ENCODE measurements around the gene JAZF1.

The JAZF1 gene

DNA sequence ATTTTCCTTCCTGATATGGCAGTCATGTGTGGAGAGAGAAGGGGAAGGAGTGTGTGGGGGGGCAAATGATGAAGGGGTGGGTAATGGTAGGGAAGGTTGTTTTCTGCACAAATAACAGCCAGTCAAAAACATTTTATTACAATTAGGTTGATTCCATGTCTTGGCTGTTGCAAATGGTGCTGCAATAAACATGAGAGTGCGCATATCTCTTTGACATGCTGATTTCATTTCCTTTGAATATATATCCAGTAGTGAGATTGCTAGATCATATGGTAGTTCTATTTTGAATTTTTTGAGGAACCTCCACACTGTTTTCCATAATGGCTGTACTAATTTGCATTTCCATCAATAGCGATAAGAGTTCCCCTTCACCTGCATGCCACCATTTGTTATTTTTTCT, 10.6 kb upstream of the JAZF1 start:
- TF ChIP-seq POLR2AphosphoS5 (IDR thresholded peaks at IDR 0.05; ENCODE audit: low read depth, low read length), result no peak
- no peak for TF ChIP-seq TAF1 (IDR thresholded peaks at IDR 0.05; ENCODE audit: borderline replicate concordance, insufficient read depth, low read length)
- no peak for TF ChIP-seq SIN3A (IDR thresholded peaks at IDR 0.05; ENCODE audit: borderline replicate concordance, insufficient read depth, low read length)
- TF ChIP-seq, protein P1, sequence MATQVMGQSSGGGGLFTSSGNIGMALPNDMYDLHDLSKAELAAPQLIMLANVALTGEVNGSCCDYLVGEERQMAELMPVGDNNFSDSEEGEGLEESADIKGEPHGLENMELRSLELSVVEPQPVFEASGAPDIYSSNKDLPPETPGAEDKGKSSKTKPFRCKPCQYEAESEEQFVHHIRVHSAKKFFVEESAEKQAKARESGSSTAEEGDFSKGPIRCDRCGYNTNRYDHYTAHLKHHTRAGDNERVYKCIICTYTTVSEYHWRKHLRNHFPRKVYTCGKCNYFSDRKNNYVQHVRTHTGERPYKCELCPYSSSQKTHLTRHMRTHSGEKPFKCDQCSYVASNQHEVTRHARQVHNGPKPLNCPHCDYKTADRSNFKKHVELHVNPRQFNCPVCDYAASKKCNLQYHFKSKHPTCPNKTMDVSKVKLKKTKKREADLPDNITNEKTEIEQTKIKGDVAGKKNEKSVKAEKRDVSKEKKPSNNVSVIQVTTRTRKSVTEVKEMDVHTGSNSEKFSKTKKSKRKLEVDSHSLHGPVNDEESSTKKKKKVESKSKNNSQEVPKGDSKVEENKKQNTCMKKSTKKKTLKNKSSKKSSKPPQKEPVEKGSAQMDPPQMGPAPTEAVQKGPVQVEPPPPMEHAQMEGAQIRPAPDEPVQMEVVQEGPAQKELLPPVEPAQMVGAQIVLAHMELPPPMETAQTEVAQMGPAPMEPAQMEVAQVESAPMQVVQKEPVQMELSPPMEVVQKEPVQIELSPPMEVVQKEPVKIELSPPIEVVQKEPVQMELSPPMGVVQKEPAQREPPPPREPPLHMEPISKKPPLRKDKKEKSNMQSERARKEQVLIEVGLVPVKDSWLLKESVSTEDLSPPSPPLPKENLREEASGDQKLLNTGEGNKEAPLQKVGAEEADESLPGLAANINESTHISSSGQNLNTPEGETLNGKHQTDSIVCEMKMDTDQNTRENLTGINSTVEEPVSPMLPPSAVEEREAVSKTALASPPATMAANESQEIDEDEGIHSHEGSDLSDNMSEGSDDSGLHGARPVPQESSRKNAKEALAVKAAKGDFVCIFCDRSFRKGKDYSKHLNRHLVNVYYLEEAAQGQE (IDR thresholded peaks at IDR 0.05; ENCODE audit: insufficient read depth in 1 of 2, low read depth in 2 of 2, low read length in 2 of 2), result no peak
- no peak for TF ChIP-seq FOXP2 (optimal IDR thresholded peaks at IDR 0.05; ENCODE audit: borderline replicate concordance, extremely low read depth, extremely low read length, insufficient read depth)

DNA sequence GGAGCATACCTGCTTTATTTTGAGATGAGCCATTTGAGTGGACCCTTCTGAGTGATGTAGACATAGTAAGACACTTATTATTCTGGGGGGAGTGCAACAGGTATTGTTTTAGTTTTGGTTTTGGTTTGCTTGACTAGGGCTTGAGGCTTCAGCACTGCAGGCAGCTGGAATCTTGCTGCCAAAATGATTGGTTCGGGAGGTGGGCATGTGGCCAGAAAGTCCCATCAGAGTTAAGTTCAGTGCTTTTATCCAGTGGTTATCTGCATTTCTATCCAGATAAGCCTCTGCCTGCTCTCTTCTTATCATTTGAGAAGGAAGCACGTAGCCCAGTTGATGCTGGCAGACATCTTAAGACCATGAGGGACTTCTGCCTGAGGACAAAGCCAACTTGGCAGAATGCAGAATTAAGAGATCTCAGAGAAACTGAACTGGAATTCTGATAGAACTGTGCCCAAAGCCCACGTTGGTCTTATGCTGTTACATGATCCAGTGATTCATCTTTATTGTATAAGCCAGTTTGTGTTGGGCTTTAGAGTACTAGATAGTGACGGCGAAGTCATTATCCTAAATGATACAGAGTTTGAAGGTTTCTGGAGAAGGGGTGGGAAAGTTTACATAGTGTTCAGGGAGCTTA, 9.6 kb upstream of the JAZF1 start:
- TF ChIP-seq FOXP2 (optimal IDR thresholded peaks at IDR 0.05; ENCODE audit: borderline replicate concordance, extremely low read depth, extremely low read length, insufficient read depth) (no peak), POLR2AphosphoS5 (IDR thresholded peaks at IDR 0.05; ENCODE audit: low read depth, low read length) (no peak), SIN3A (IDR thresholded peaks at IDR 0.05; ENCODE audit: borderline replicate concordance, insufficient read depth, low read length) (no peak), TAF1 (IDR thresholded peaks at IDR 0.05; ENCODE audit: borderline replicate concordance, insufficient read depth, low read length) (no peak)
- TF ChIP-seq, protein P1 (IDR thresholded peaks at IDR 0.05; ENCODE audit: insufficient read depth in 1 of 2, low read depth in 2 of 2, low read length in 2 of 2), result no peak

DNA sequence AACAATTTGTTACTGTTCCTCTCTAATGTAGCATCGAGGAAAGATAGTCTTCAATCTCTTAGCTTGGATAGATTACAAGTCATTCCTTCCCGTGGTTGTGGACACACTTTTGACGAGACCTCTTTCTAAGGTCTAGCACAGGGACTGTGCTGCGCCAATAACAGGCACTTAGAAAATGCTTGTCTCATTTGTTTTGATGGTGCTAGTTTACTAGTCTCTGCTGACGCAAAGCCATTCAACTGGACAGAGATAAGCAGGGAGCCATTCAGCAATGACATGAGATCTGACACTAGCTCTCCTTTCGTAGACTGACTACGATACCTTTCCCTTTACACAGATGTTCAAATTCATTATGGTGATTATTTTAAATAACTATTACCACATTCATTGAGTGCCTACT, 6.4 kb upstream of the JAZF1 start:
- TF ChIP-seq SIN3A (IDR thresholded peaks at IDR 0.05; ENCODE audit: borderline replicate concordance, insufficient read depth, low read length) (no peak), TAF1 (IDR thresholded peaks at IDR 0.05; ENCODE audit: borderline replicate concordance, insufficient read depth, low read length) (no peak), POLR2AphosphoS5 (IDR thresholded peaks at IDR 0.05; ENCODE audit: low read depth, low read length) (no peak), FOXP2 (optimal IDR thresholded peaks at IDR 0.05; ENCODE audit: borderline replicate concordance, extremely low read depth, extremely low read length, insufficient read depth) (no peak)
- TF ChIP-seq, protein P1 (IDR thresholded peaks at IDR 0.05; ENCODE audit: insufficient read depth in 1 of 2, low read depth in 2 of 2, low read length in 2 of 2), result no peak

DNA sequence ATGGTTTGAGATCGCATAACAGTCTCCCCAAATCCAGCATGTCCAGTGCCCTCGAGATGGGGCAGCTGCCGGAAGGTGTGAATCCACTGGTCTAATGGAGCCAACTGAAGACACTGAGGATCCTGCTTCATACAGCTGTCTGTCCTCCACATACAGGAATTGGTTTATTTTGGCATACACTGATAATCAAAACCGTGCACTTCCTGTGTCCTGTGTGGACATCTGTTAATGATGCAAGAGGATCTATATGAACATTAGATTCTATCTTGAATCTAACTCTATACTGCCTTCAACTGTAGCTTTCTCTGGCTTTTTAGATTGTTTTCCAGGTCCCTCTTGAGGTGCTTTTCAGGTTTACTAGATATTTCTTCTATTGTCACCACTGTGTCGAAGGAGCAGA, 3.0 kb upstream of the JAZF1 start:
- TF ChIP-seq TAF1 (IDR thresholded peaks at IDR 0.05; ENCODE audit: borderline replicate concordance, insufficient read depth, low read length), result no peak
- TF ChIP-seq FOXP2 (optimal IDR thresholded peaks at IDR 0.05; ENCODE audit: borderline replicate concordance, extremely low read depth, extremely low read length, insufficient read depth), result no peak
- no peak for TF ChIP-seq SIN3A (IDR thresholded peaks at IDR 0.05; ENCODE audit: borderline replicate concordance, insufficient read depth, low read length)
- TF ChIP-seq POLR2AphosphoS5 (IDR thresholded peaks at IDR 0.05; ENCODE audit: low read depth, low read length), result no peak
- TF ChIP-seq, protein P1 (IDR thresholded peaks at IDR 0.05; ENCODE audit: insufficient read depth in 1 of 2, low read depth in 2 of 2, low read length in 2 of 2), result no peak
